ES-I3 (cell line): Measurements from ENCODE around the gene GPX3.

ENCODE experiments used
- H3K36me3 ChIP-seq: 2 replicates; pipeline ENCODE4 v1.6.1; 2013; ENCODE audit warnings: mild to moderate bottlenecking, low read length, control low read depth, moderate library complexity; ENCODE audit not compliant: insufficient read depth
- H3K4me1 ChIP-seq: 2 replicates; pipeline ENCODE4 v1.6.1; 2013; ENCODE audit warnings: mild to moderate bottlenecking, control low read depth, low read length; ENCODE audit not compliant: insufficient read depth
- H3K9ac ChIP-seq: 2 replicates; pipeline ENCODE4 v1.6.1; 2013; ENCODE audit warnings: low read depth, mild to moderate bottlenecking, low read length, moderate library complexity
- H3K9me3 ChIP-seq: 2 replicates; pipeline ENCODE4 v1.6.1; 2013; ENCODE audit warnings: mild to moderate bottlenecking, low read length, moderate library complexity; ENCODE audit not compliant: control insufficient read depth, insufficient read depth

GPX3 gene

GRCh38 chr5:151022511-151023018 lies 2.2 kb downstream of the GPX3 start:
- Histone ChIP-seq H3K4me1 (no peaks in the 10 kb centered on the region), H3K9ac (no peak overlapping the region), H3K36me3 (peaks cover 3% of the 10 kb centered on the region; the same call in 1 of the 2 replicates), H3K9me3 (no peaks in the 10 kb centered on the region)

DNA sequence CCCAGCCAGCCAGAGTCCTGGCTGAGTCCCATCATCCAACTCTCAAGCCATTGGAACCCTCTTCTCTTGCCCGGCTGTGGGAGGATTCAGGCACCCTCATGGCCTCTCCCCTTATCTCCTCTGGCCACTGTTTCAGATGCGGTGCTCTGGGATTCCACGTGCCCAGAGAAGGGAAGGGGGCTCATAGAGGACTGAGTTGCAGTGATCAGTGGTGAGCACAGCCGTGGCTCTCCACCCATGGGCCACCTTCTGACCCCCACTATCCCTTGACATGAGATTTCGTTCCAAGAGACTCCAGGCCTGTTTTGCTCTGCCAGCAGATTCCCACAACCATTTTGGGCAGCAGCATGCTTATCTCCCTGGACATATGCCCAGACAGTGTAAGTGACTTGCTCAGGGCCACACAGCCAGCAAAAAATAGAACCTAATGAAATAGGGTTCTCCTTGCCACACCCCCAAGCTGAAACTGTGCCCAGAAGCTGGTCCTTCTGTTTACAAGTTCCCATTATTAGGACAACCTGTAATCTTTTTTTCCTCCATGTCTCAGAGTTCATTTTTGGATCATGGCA lies 2.7 kb downstream of the GPX3 start:
- H3K9me3 ChIP-seq: no peaks in the 10 kb centered on the region
- peaks cover 3% of the 10 kb centered on the region; the same call in 1 of the 2 replicates for H3K36me3 ChIP-seq
- no peak overlapping the region for H3K9ac ChIP-seq
- H3K4me1 ChIP-seq: no peaks in the 10 kb centered on the region

DNA sequence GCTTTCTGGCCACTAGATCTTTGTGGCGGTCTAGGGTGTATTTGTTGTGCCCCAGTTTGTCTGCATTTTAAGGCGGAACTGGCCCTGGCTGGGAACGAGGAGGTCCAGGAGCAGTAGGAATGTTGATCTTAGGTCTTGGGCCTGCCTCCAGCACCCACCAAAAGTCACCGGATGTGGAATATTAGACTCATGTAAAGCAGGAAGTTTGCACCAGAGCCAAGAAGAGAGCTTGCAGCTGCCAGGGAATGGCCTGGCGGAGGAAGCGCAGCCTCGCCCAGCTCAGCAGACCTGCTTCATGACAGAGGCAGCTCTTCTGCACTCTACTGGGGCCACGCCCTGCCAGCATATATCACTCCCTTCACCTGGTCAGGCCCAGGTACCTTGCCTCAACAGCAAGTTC lies 3.3 kb downstream of the GPX3 start:
- H3K9ac ChIP-seq: no peak overlapping the region
- H3K9me3 ChIP-seq: no peaks in the 10 kb centered on the region
- H3K36me3 ChIP-seq: peaks cover 3% of the 10 kb centered on the region; the same call in 1 of the 2 replicates
- H3K4me1 ChIP-seq: no peaks in the 10 kb centered on the region

- Histone ChIP-seq H3K9ac (no peak overlapping the region), H3K4me1 (no peaks in the 10 kb centered on the region), H3K36me3 (peaks cover 3% of the 10 kb centered on the region; the same call in 1 of the 2 replicates), H3K9me3 (no peaks in the 10 kb centered on the region)
Observed at GRCh38 chr5:151024440-151025249, 4.3 kb downstream of the GPX3 start.

DNA sequence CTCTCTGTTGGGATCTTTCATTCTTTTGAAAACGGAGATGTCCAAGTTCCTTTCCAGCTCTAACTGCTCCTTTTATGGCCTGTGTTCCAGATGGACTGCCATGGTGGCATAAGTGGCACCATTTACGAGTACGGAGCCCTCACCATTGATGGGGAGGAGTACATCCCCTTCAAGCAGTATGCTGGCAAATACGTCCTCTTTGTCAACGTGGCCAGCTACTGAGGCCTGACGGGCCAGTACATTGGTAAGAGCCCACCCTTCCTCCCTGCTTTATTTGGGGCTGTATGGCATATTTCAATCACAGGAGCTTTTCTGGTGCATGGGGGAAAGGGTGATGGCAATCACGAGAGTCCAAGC lies 4.8 kb downstream of the GPX3 start:
- H3K4me1 ChIP-seq: no peaks in the 10 kb centered on the region
- H3K9ac ChIP-seq: no peak overlapping the region
- H3K36me3 ChIP-seq: peaks cover 5% of the 10 kb centered on the region; the same call in 1 of the 2 replicates
- H3K9me3 ChIP-seq: no peaks in the 10 kb centered on the region

GRCh38 chr5:151026088-151026487 lies 5.7 kb downstream of the GPX3 start:
- Histone ChIP-seq H3K9ac (no peak overlapping the region), H3K4me1 (no peaks in the 10 kb centered on the region), H3K9me3 (no peaks in the 10 kb centered on the region), H3K36me3 (peaks cover 5% of the 10 kb centered on the region; the same call in 1 of the 2 replicates)

DNA sequence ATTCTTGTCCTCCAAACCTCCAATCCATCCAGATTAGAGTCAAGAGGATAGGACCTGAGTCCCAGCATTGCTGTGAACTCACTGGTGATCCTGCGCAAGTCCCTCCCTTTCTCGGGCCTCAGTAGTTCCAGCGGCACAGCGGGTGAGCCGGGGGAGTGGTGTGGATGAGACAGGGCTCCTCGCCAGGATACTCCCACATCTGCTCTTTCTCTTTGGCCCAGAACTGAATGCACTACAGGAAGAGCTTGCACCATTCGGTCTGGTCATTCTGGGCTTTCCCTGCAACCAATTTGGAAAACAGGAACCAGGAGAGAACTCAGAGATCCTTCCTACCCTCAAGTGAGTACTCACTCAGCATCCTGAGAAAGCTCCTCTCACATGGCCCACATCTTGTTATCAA lies 6.3 kb downstream of the GPX3 start:
- Histone ChIP-seq H3K9me3 (no peaks in the 10 kb centered on the region), H3K36me3 (peaks cover 5% of the 10 kb centered on the region; the same call in 1 of the 2 replicates), H3K4me1 (no peaks in the 10 kb centered on the region), H3K9ac (no peak overlapping the region)

DNA sequence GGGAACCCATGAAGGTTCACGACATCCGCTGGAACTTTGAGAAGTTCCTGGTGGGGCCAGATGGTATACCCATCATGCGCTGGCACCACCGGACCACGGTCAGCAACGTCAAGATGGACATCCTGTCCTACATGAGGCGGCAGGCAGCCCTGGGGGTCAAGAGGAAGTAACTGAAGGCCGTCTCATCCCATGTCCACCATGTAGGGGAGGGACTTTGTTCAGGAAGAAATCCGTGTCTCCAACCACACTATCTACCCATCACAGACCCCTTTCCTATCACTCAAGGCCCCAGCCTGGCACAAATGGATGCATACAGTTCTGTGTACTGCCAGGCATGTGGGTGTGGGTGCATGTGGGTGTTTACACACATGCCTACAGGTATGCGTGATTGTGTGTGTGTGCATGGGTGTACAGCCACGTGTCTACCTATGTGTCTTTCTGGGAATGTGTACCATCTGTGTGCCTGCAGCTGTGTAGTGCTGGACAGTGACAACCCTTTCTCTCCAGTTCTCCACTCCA lies 7.6 kb downstream of the GPX3 start:
- no peaks in the 10 kb centered on the region for H3K9me3 ChIP-seq
- peaks cover 9% of the 10 kb centered on the region for H3K36me3 ChIP-seq
- H3K9ac ChIP-seq: no peak overlapping the region
- no peaks in the 10 kb centered on the region for H3K4me1 ChIP-seq

GRCh38 chr5:151028717-151029116 lies 8.3 kb downstream of the GPX3 start:
- Histone ChIP-seq H3K9ac (no peak overlapping the region), H3K36me3 (peaks cover 9% of the 10 kb centered on the region), H3K9me3 (no peaks in the 10 kb centered on the region), H3K4me1 (no peaks in the 10 kb centered on the region)

GRCh38 chr5:151029179-151030055 lies 9.0 kb downstream of the GPX3 start:
- Histone ChIP-seq H3K4me1 (no peaks in the 10 kb centered on the region), H3K9ac (no peak overlapping the region), H3K36me3 (peaks cover 6% of the 10 kb centered on the region; the same call in 1 of the 2 replicates), H3K9me3 (no peaks in the 10 kb centered on the region)

GRCh38 chr5:151030056-151030336 lies 9.6 kb downstream of the GPX3 start:
- H3K9me3 ChIP-seq: no peaks in the 10 kb centered on the region
- peaks cover 6% of the 10 kb centered on the region; the same call in 1 of the 2 replicates for H3K36me3 ChIP-seq
- H3K4me1 ChIP-seq: no peaks in the 10 kb centered on the region

DNA sequence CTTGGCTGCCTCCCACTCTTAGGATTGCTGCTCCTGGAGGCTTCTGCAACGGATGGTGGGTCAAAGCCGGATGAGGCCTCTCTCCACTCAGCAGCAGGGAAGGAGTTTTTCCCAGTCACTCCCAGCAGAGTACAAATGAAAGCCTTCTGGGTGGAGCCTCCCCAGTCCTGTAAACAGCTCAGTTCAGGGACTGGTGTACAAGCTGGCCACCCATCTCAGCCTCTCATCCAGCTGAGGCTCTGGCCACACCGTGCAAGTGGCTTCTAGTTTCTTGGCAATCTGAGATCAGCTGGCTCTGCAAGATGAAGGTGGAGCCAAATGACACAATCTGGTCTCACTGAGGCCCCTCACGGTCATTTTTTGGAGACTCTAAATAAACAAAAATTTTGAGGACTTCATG lies 10.0 kb downstream of the GPX3 start:
- Histone ChIP-seq H3K4me1 (no peaks in the 10 kb centered on the region), H3K36me3 (peaks cover 6% of the 10 kb centered on the region; the same call in 1 of the 2 replicates), H3K9ac (no peak overlapping the region), H3K9me3 (no peaks in the 10 kb centered on the region)

More at GRCh38 chr5:151030056-151030336, 9.6 kb downstream of the GPX3 start:
- H3K9ac ChIP-seq: no peak overlapping the region

DNA sequence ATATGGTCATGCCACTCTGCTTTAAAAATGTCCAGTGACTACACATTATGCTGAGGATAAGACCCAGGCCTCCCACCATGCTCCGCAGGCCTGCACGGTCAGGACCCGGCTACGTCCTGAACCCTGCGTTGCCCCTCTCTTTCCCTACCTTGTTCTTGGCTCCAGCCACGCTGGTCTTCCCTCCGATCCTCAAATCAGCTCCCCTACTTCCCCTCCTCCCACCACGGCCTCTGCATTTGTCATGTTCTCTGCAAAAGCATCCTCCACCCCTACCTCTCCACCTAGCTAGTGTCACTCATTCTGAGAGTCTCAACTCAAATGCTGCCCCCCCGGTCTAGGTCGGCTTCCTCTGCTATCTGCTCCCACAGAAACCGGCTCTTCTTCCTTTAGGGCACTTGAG lies 11.2 kb downstream of the GPX3 start:
- Histone ChIP-seq H3K9ac (no peak overlapping the region), H3K9me3 (no peaks in the 10 kb centered on the region), H3K4me1 (no peaks in the 10 kb centered on the region), H3K36me3 (peaks cover 11% of the 10 kb centered on the region; the same call in 1 of the 2 replicates)

GRCh38 chr5:151033217-151033934 lies 13.0 kb downstream of the GPX3 start:
- Histone ChIP-seq H3K9me3 (no peaks in the 10 kb centered on the region), H3K36me3 (peaks cover 11% of the 10 kb centered on the region; the same call in 1 of the 2 replicates), H3K4me1 (no peaks in the 10 kb centered on the region), H3K9ac (no peak overlapping the region)
